ENCODE results near the gene CUX1.
A peak's percentile ranks its signal among the peaks of the same experiment; 100 is the strongest.

Gene CUX1

GRCh38 chr7:102261451-102261850 is 444.0 kb downstream of the CUX1 start:
- DNase-seq, result no peak

- no peak for DNase-seq
Observed at GRCh38 chr7:102262546-102262945, 445.1 kb downstream of the CUX1 start.

DNA sequence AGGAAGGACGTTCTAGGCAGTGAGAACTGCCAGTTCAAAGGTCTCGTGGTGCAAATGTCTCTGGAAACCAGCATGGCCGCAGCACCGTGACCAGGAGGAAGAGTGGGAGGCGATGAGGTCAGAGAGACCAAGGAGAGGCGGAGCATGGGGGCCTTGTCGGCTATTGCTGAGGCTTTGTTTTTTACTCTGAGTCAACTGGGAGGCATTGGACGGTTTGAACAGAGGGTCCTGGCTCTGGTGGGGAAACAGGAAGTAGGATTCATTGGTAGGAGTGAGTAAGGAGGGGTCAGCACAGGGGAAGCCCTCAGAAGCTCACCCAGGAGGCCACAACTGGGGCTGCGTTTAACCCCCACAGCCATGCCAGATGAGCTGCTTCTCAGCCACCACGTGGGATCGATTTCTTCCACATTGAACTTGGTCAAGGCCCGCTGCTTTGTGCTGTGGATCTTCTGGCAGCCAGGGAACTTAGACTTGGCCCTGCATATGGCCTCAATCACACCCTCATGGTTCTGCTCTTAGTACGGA is 447.0 kb downstream of the CUX1 start:
- no peak for DNase-seq

DNA sequence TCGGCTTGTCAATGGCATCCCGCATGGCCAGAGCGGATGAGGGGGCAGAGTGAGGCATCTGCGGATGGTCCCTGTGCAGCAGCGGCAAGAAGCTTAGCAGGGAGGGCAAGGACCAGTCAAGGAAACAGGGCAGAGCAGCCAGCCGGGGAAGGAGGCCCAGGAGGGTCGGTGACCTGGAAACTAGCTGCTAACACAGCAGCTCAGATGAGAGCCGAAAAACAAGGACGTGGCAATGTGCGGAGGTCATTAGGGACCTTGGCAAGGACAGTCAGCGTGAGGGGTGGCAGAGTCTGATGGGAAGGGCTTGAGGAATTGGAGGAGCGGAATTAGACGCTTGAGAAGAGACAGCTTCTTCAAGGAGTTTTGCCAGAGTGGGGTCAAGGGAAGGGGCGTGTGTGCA is 449.1 kb downstream of the CUX1 start:
- no peak for DNase-seq

DNA sequence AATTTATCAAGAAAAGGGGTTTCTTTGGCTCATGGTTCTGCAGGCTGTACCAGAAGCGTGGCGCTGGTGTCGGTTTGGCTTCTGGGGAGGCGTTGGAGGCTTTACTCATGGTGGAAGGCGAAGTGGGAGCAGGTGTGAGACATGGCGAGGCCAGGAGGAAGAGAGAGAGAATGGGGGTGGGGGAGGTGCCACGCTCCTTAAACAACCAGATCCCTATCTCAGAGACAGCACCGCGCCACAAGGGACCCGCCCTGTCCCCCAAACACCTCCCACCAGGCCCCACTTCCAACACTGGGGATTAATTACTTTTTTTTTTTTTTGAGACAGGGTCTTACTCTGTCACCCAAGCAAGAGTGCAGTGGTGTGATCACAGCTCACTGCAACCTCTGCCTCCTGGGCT is 451.2 kb downstream of the CUX1 start:
- no peak for DNase-seq

GRCh38 chr7:102270178-102270887 is 452.9 kb downstream of the CUX1 start:
- no peak for DNase-seq

DNA sequence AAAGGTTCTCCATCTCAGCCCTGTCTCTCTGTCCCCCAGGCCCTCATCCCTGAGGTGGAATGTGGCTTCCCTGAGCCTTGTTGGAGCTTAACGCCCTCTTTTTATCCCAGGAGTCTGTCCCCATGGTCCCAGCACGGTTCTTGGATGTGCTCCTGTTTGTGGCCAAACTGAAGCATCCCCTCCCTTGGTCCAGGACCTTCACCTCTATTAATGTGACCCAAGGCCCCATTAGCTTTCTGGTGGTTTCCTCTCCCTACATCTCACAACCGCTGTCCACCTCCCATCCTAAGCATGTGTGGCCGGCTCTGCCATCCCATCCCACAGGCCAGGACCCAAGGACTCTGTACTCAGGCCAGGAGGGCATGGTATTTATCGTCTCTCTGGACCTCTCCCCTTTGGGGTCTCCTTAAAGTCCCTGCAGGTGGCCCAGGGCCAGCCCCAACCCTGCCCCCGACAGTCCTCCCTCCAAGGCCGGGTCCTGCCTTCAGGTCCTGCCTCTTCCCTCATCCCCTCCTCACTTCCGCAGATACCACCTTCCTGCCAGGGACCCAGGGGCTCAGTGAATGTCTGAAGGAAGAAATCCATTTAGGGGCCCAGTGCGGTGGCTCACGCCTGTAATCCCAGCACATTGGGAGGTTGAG is 453.9 kb downstream of the CUX1 start:
- DNase-seq, result no peak

- DNase-seq, result peak; percentile 65
Observed at GRCh38 chr7:102272075-102272916, 454.9 kb downstream of the CUX1 start.

GRCh38 chr7:102272917-102273748 is 455.7 kb downstream of the CUX1 start:
- no peak for DNase-seq

GRCh38 chr7:102273749-102274712 is 456.6 kb downstream of the CUX1 start:
- no peak for DNase-seq

GRCh38 chr7:102275123-102275703 is 457.8 kb downstream of the CUX1 start:
- DNase-seq, result no peak

- DNase-seq, result no peak
Observed at GRCh38 chr7:102277901-102278300, 460.5 kb downstream of the CUX1 start.

GRCh38 chr7:102279537-102280400 is 462.3 kb downstream of the CUX1 start:
- peak; percentile 68 for DNase-seq

- no peak for DNase-seq
Observed at GRCh38 chr7:102280521-102280920, 463.1 kb downstream of the CUX1 start.

DNA sequence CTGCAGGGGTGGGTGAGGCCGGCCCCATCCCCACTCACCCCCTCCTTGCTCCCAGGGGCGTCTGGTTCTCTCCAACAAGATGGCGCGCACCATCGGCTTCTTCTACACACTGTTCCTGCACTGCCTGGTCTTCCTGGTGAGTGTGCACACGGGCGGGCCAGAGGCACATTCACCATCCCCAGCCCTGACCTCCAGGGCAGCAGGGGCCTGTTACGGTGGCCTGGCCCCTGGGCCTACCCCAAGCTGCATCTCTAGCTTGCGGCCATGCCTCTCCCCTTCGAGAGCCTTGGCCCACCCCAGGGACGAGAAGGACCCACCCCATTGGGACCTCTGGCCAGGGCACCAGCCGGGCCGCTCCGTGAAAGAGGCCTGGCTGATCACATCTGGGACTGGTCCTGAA is 464.4 kb downstream of the CUX1 start:
- DNase-seq, result no peak

DNA sequence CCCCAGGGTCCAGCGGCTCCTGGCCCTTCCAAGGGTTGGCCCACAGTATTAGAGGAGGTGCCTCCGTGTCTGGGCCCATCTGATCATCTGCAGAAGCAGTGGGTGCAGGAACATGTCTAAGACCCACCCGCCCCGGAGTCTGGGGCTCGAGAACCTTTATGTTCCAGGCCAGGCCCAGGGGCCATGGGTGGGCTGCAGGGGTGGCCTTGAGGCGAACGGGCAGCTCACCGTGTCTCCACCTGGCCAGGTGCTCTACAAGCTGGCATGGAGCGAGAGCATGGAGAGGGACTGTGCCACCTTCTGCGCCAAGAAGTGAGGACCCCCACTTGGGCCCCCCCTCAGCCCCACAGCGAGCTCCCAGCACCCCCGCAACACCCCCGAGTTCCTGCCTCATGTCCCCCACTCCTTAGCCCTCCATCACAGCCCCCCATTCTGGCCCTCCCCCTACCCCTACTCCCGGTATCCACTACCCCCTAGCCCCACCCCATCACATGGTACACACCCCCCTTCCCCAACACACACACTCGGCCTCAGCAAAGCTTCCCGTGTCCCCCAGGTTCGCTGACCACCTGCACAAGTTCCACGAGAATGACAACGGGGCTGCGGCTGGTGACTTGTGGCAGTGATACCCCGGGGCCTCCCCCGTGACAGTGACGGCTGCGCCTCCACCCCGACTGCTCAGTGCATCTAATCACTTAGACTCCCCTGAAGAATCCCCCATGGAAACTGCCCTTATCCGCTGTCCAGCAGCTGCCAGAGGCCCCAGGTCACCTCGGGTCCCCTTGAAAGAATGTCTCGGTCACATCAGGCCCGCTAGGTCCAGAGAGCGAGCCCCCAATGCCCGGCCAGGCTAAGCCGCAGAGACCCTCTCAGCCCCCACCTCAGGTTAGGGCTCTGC is 465.3 kb downstream of the CUX1 start:
- DNase-seq, result no peak

GRCh38 chr7:102283477-102284189 is 466.2 kb downstream of the CUX1 start:
- DNase-seq, result no peak

- peak; percentile 55 for DNase-seq
Observed at GRCh38 chr7:102284399-102284798, 467.0 kb downstream of the CUX1 start.
